HG03457 (cell line): Measurements from ENCODE around the gene EXD3.

ENCODE experiments used
- ATAC-seq: cut with Tn5 transposase; IDR thresholded peaks from one replicate; pipeline ENCODE4 v1.9.1; 2021; ENCODE audit warnings: moderate number of reproducible peaks; ENCODE audit not compliant: unreplicated experiment

Gene EXD3

GRCh38 chr9:137321726-137322361, 101.1 kb downstream of the EXD3 start:
- ATAC-seq = no peak

- no peak for ATAC-seq
Observed at GRCh38 chr9:137320555-137321384, 102.2 kb downstream of the EXD3 start.

- ATAC-seq = no peak
Observed at GRCh38 chr9:137319739-137320551, 103.0 kb downstream of the EXD3 start.

- ATAC-seq = no peak
Observed at GRCh38 chr9:137319011-137319738, 103.8 kb downstream of the EXD3 start.

GRCh38 chr9:137318602-137319001, 104.4 kb downstream of the EXD3 start:
- no peak for ATAC-seq

- ATAC-seq = no peak
Observed at GRCh38 chr9:137317718-137318511, 105.0 kb downstream of the EXD3 start.

- ATAC-seq = no peak
Observed at GRCh38 chr9:137317021-137317717, 105.8 kb downstream of the EXD3 start.

GRCh38 chr9:137316012-137316981, 106.7 kb downstream of the EXD3 start:
- no peak for ATAC-seq

- no peak for ATAC-seq
Observed at GRCh38 chr9:137315581-137316011, 107.4 kb downstream of the EXD3 start.

- no peak for ATAC-seq
Observed at GRCh38 chr9:137314561-137315560, 108.1 kb downstream of the EXD3 start.

- no peak for ATAC-seq
Observed at GRCh38 chr9:137313956-137314560, 108.9 kb downstream of the EXD3 start.

- ATAC-seq = no peak
Observed at GRCh38 chr9:137313326-137313936, 109.5 kb downstream of the EXD3 start.

- no peak for ATAC-seq
Observed at GRCh38 chr9:137312852-137313325, 110.1 kb downstream of the EXD3 start.

GRCh38 chr9:137311986-137312851, 110.7 kb downstream of the EXD3 start:
- ATAC-seq = no peak
